HL-60 (cell line): Measurements from ENCODE around the gene TMEM134.

Experiments used
- CTCF ChIP-seq: IDR thresholded peaks from one replicate; pipeline ENCODE4 v1.5.1; 2011; ENCODE audit warnings: low read length, control low read depth, inconsistent platforms; ENCODE audit not compliant: insufficient read depth
- GABPA ChIP-seq: IDR thresholded peaks from 2 replicates; pipeline ENCODE4 v1.6.1; 2012; ENCODE audit warnings: low read depth
- POLR2AphosphoS5 ChIP-seq: IDR thresholded peaks from 2 replicates; pipeline ENCODE4 v1.6.1; 2012; ENCODE audit warnings: low read depth
- REST ChIP-seq: IDR thresholded peaks from 2 replicates; pipeline ENCODE4 v1.6.1; 2012; ENCODE audit warnings: low read depth; ENCODE audit not compliant: insufficient replicate concordance
- SPI1 ChIP-seq: IDR thresholded peaks from 2 replicates; pipeline ENCODE4 v1.6.1; 2012; ENCODE audit warnings: low read depth, mild to moderate bottlenecking, borderline replicate concordance

DNA sequence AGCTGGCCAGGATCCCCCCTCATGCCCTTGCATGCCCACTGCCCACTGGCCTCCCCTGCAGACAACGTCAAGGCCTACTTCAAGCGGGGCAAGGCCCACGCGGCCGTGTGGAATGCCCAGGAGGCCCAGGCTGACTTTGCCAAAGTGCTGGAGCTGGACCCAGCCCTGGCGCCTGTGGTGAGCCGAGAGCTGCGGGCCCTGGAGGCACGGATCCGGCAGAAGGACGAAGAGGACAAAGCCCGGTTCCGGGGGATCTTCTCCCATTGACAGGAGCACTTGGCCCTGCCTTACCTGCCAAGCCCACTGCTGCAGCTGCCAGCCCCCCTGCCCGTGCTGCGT lies 21.6 kb upstream of the TMEM134 start:
- no peak for TF ChIP-seq CTCF
- no peak for TF ChIP-seq GABPA
- TF ChIP-seq POLR2AphosphoS5: no peak
- no peak for TF ChIP-seq SPI1
- TF ChIP-seq REST: no peak
